Suprapubic skin (tissue), 4 donors: ENCODE measurements around the gene AFG1L. TPM values are rescaled to one million over a fixed set of nuclear protein-coding genes. Genes with fewer than 3 reads are reported as not detected.

Source experiments
- DNase-seq, 2 donors: peaks; one replicate each; pipeline ENCODE4 v3.0.0-alpha.2; 2019; ENCODE audit warnings: low spot score in 2 of 2
- H3K27ac ChIP-seq: fragments of 200-600 bp; sonication (generic); one replicate; pipeline ENCODE4 v1.5.1; 2019
- H3K27me3 ChIP-seq: fragments of 200-600 bp; sonication (generic); one replicate; pipeline ENCODE4 v1.5.1; 2019
- H3K36me3 ChIP-seq: fragments of 200-600 bp; sonication (generic); one replicate; pipeline ENCODE4 v1.5.1; 2019
- H3K4me1 ChIP-seq: fragments of 200-600 bp; sonication (generic); one replicate; pipeline ENCODE4 v1.5.1; 2019
- H3K4me3 ChIP-seq: fragments of 200-600 bp; sonication (generic); one replicate; pipeline ENCODE4 v1.5.1; 2019; ENCODE audit warnings: mild to moderate bottlenecking
- H3K9me3 ChIP-seq: fragments of 200-600 bp; sonication (generic); one replicate; pipeline ENCODE4 v1.5.1; 2019
- EP300 ChIP-seq: sonication (generic); formaldehyde crosslinking; IDR thresholded peaks from one replicate; pipeline ENCODE4 v1.6.1; 2017; ENCODE audit warnings: antibody characterized with exemption
- POLR2A ChIP-seq, 2 donors: fragments of 450-650 bp; IDR thresholded peaks; one replicate each; pipeline ENCODE4 v1.6.1; 2017; ENCODE audit warnings: antibody characterized with exemption in 2 of 2, mild to moderate bottlenecking in 2 of 2, moderate library complexity in 2 of 2
- POLR2AphosphoS5 ChIP-seq, 3 donors: sonication (generic); formaldehyde crosslinking; IDR thresholded peaks; one replicate each; pipeline ENCODE4 v1.6.1; 2017; ENCODE audit warnings: antibody characterized with exemption in 3 of 3
- WGBS: methylation state at CpG from one replicate; pipeline ENCODE4 v1.1.5; 2018; 5-methylcytosine and 5-hydroxymethylcytosine counted together
- total RNA-seq, 4 donors: library from RNA; depleted of rRNA; stranded (reverse); fragments of >200 nt; gene quantifications; one replicate each; pipeline ENCODE4 v1.1.0, GENCODE V29; 2016
- TF ChIP-seq, protein P1 (sequence below), 2 donors: fragments of 200-600 bp in 1 of 2; fragments of 450-650 bp in 1 of 2; sonication (generic) in 1 of 2; IDR thresholded peaks; one replicate each; pipeline ENCODE4 v1.5.1; 2016 to 2019; ENCODE audit warnings: antibody characterized with exemption in 2 of 2, mild to moderate bottlenecking in 1 of 2, moderate library complexity in 1 of 2

Gene AFG1L
- total RNA-seq, 4 donors from 2014 or later = 1.3 to 7.4 (median 3.0) TPM

DNA sequence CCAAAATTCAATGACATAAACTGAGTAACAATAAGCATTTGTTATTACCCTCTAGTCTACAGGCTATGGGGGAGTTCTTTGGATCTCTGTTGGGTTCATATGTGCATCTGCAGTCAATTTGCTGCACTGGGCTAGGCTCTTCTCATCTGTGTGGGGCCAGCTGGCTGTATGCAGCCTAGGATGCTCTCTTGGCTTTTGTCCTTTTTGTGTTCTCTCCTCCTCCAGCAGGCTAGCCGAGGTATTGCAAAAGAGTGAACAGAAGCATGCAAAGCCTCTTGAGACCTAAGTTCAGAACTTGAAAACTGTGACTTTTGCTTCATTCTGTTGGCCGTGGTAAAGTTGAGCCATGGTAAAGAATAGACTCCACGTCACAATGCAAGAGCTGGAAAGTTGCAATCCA is 203.0 kb downstream of the AFG1L start:
- Histone ChIP-seq H3K9me3 (no peaks in the 10 kb centered on the region), H3K36me3 (no peaks in the 10 kb centered on the region), H3K4me1 (no peaks in the 10 kb centered on the region), H3K27ac (no peak overlapping the region), H3K4me3 (no peak overlapping the region), H3K27me3 (no peaks in the 10 kb centered on the region)
- WGBS = 62% methylated on average over 3 of the region's 3 CpGs
- DNase-seq = no peak
- TF ChIP-seq, protein P1, sequence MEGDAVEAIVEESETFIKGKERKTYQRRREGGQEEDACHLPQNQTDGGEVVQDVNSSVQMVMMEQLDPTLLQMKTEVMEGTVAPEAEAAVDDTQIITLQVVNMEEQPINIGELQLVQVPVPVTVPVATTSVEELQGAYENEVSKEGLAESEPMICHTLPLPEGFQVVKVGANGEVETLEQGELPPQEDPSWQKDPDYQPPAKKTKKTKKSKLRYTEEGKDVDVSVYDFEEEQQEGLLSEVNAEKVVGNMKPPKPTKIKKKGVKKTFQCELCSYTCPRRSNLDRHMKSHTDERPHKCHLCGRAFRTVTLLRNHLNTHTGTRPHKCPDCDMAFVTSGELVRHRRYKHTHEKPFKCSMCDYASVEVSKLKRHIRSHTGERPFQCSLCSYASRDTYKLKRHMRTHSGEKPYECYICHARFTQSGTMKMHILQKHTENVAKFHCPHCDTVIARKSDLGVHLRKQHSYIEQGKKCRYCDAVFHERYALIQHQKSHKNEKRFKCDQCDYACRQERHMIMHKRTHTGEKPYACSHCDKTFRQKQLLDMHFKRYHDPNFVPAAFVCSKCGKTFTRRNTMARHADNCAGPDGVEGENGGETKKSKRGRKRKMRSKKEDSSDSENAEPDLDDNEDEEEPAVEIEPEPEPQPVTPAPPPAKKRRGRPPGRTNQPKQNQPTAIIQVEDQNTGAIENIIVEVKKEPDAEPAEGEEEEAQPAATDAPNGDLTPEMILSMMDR (IDR thresholded peaks at IDR 0.05) = peak in 1 of 2 donors; percentile 41
- TF ChIP-seq EP300 = no peak

DNA sequence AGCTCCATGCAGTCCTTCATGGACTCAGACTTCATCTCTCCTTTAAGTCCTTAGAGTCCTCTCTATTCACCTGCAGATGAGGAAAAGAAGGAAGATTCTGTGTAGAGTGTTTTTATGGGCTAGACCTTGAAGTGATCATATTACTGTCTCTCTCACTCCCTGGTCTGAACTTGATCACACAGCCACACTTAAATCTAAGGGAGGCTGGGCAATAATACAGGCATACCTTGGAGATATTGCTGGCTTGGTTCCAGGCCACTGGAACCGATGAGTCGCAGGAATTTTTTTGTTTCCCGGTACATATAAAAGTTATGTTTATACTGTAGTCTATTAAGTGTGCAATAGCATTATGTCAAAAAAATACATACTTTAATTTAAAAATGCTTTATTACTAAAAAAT is 206.7 kb downstream of the AFG1L start:
- Histone ChIP-seq H3K27ac (no peak overlapping the region), H3K4me3 (no peak overlapping the region)
- WGBS = 52% methylated on average over 3 of the region's 3 CpGs

DNA sequence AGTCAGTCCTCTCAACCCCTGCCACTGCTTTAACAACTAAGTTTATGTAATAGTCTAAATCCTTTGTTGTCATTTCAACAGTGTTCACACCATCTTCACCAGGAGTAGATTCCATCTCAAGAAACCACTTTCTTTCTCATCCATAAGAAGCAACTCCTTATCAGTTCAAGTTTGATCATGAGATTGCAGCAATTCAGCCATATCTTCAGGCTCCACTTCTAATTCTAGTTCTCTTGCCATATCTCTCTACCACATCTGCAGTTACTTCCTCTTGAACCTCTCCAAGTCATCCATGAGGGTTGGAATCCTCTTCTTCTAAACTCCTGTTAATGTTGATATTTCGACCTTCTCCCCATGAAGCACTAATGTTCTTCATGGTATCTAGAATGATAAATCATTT is 208.0 kb downstream of the AFG1L start:
- TF ChIP-seq POLR2AphosphoS5 (IDR thresholded peaks at IDR 0.05) = no peak
- TF ChIP-seq, protein P1 (IDR thresholded peaks at IDR 0.05) = no peak
- TF ChIP-seq EP300 = no peak
- TF ChIP-seq POLR2A (IDR thresholded peaks at IDR 0.05) = no peak
- H3K9me3 ChIP-seq = no peaks in the 10 kb centered on the region
- 84% methylated on average over 1 of the region's 1 CpG for WGBS
- no peaks in the 10 kb centered on the region for H3K27me3 ChIP-seq
- no peaks in the 10 kb centered on the region for H3K4me1 ChIP-seq
- no peak overlapping the region for H3K27ac ChIP-seq
- H3K4me3 ChIP-seq = no peak overlapping the region
- H3K36me3 ChIP-seq = no peaks in the 10 kb centered on the region
- DNase-seq = no peak

More for the DNA sequence above, 206.7 kb downstream of the AFG1L start:
- DNase-seq = no peak
- Histone ChIP-seq H3K36me3 (no peaks in the 10 kb centered on the region), H3K27me3 (no peaks in the 10 kb centered on the region), H3K9me3 (no peaks in the 10 kb centered on the region), H3K4me1 (no peaks in the 10 kb centered on the region)
- no peak for TF ChIP-seq POLR2AphosphoS5 (IDR thresholded peaks at IDR 0.05)
- TF ChIP-seq EP300 = no peak
- TF ChIP-seq POLR2A (IDR thresholded peaks at IDR 0.05) = no peak
- TF ChIP-seq, protein P1 (IDR thresholded peaks at IDR 0.05) = no peak

DNA sequence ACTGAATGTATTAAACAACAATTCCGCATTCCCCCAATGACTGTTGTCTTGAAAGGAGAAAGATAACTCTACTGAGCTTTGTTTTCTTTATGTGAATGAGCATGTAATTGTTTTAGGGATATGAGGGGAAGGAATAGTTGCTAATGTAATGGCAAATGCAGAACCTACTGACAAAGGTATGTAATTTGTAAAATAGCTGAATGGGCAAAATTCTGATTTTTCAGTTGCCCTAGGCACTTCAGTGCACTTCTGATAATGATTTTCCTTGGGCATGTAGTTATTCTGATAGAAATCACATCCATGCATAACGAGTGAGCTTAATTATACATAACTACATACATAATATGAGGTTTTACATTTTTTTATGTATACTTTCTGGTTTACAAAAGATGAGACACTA is 212.5 kb downstream of the AFG1L start:
- Histone ChIP-seq H3K4me1 (no peaks in the 10 kb centered on the region), H3K27ac (no peak overlapping the region), H3K27me3 (no peaks in the 10 kb centered on the region), H3K36me3 (no peaks in the 10 kb centered on the region), H3K9me3 (no peaks in the 10 kb centered on the region), H3K4me3 (no peak overlapping the region)
- TF ChIP-seq POLR2A (IDR thresholded peaks at IDR 0.05) = no peak
- TF ChIP-seq POLR2AphosphoS5 (IDR thresholded peaks at IDR 0.05) = no peak
- no peak for TF ChIP-seq EP300
- TF ChIP-seq, protein P1 (IDR thresholded peaks at IDR 0.05) = no peak
- no peak for DNase-seq
- WGBS = 88% methylated on average over 2 of the region's 2 CpGs

DNA sequence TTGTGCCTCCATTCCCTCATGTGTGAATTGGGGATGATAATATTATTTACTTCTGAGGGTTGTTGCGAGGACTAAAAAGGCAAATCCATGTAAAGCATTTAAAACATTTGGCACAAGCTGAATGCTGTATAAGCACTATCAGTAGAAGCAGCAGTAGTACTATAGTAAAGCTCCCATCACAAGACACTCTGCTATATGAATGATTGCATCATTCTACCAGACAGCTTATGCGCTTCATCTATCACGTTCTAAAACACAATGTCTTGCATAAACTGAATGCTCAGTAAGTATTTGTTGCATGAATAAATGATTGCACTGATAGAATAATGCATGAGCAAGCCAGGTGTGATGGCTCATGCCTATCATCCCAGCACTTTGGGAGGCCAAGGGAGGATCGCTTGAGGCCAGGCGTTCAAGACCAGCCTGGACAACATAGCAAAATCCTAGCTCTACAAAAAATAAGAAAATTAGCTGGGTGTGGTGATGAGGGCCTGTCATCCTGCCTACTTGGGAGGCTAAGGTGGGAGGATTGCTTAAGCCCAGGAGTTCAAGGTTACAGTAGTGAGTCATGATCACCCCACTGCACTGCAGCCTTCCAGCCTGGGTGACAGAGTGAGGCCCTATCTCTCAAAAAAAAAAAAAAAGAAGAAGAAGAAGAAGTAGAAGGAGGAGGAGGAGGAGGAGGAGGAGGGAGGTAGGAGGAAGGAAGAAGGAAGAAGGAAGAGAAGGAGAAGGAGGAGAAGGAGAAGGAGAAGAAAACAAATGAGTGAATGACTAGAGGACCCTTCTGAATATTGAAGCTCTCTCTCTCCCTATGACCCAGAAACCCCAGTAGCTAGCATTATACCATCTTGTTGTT is 215.8 kb downstream of the AFG1L start:
- Histone ChIP-seq H3K27me3 (no peaks in the 10 kb centered on the region), H3K27ac (no peak overlapping the region), H3K9me3 (no peaks in the 10 kb centered on the region), H3K4me1 (no peaks in the 10 kb centered on the region), H3K36me3 (no peaks in the 10 kb centered on the region), H3K4me3 (no peak overlapping the region)
- 84% methylated on average over 5 of the region's 5 CpGs for WGBS
- no peak for DNase-seq
- TF ChIP-seq EP300 (no peak), POLR2A (IDR thresholded peaks at IDR 0.05) (no peak)
